GM19193 (cell line): ENCODE measurements around the gene THUMPD3.
A peak's percentile ranks its signal among the peaks of the same experiment; 100 is the strongest.

ENCODE experiments used
- POLR2A ChIP-seq: IDR thresholded peaks from 4 replicates; pipeline ENCODE4 v1.6.1; 2011; ENCODE audit not compliant: insufficient read depth, insufficient read length; ENCODE audit errors: extremely low read depth

The THUMPD3 gene, protein sequence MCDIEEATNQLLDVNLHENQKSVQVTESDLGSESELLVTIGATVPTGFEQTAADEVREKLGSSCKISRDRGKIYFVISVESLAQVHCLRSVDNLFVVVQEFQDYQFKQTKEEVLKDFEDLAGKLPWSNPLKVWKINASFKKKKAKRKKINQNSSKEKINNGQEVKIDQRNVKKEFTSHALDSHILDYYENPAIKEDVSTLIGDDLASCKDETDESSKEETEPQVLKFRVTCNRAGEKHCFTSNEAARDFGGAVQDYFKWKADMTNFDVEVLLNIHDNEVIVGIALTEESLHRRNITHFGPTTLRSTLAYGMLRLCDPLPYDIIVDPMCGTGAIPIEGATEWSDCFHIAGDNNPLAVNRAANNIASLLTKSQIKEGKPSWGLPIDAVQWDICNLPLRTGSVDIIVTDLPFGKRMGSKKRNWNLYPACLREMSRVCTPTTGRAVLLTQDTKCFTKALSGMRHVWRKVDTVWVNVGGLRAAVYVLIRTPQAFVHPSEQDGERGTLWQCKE

DNA sequence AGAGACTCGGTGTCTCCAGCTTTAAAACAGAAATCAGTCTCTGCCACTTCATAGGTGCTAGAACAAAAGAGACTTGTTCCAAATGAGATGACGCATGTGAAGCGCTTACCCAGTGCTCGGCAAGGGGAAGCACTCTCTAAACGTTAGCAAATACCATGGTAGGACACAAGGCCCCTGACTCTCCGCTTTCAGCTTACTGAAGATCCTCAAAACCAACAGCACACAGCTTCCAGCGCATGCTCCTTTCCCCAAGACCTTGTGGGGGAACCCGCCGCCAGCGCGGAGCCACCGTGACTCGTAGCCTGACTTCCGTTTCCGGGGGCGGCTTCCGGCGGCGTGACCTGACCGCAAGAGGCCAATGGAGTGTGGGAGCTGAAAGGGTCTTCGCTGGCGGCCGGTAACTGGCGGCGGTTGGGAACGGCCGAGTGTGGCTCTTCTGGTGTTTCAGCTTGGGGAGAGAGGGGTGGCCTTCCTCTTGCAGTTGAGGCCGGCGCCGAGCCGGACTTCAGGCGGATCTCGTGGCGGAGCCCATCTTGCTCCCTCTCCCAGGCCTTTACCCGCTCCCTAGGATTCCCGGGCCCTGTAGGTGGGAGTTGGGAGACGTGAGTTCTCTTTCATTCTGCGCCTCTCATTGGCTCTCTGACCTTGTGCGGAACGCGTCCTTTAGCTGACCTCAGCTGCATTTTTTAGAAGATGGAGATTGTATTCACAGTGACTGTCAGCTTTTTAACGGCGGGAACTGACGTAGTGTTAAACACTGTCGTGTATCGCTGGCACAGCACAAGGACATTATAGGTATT, at the start of gene THUMPD3:
Gene THUMPD3 (plus strand): TSS at position 324 of the 800 bp plus-strand sequence. CDS start 2,015 bp downstream, outside the sequence.
- peak; percentile 94 for TF ChIP-seq POLR2A

DNA sequence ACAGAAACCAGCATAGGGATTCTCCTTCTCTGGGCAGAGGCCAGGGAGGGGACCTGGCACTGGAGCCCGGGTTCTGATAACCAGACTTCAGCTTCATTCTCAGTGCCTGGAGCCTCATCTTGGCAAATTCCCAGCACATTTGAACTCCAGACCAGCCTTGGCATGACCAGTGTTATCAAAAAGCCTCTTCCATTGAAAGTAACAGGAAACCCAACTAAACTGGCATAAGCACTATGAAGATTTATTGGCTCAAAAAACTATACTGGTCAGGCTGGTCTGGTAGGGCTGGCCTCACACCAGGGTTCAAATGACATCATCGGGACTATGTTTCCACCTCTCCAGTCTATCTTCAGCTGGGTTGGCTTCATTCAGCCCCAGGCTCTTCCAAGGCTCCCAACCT, 48.1 kb upstream of the THUMPD3 start:
- no peak for TF ChIP-seq POLR2A

DNA sequence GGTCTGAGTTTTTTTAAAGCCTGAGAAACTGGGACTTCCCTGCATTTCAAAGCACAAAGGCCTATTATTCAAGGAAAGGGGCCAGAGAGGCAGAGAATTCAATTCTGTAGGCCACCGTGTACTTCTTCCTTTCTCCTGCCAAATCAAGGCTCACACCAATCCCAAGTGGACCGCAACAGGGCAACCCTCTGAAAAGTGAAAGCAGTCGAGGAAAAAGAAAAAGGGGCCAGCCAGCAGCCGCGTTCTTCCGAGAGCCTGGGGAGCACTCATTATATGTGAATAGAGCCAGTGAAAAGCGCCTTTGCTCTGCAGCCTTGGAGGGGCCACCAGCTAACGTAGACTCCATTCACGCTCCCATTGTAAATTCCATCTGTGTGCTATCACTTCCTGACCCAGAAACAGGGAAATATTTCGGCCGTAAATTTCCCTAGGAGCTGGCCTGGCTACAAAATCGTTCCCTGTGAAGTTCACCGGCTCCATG, 45.9 kb upstream of the THUMPD3 start:
- no peak for TF ChIP-seq POLR2A

DNA sequence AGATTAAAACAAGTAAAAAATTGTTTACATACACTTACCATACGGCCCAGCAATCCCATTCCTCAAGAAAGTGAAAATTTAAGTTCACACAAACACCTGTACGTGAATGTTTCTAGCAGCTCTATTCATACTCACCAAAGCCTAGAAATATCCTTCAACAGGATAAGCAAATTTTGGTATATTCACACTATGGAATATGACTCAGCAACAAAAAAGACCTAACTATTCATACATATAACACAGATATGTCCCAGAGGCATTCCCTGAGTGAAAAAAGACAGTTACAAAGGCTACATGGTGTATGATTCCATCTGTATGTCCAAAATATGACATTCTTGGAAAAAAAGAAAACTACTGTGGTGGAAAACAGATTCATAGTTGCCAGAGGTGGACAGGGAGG, 40.1 kb upstream of the THUMPD3 start:
- no peak for TF ChIP-seq POLR2A

DNA sequence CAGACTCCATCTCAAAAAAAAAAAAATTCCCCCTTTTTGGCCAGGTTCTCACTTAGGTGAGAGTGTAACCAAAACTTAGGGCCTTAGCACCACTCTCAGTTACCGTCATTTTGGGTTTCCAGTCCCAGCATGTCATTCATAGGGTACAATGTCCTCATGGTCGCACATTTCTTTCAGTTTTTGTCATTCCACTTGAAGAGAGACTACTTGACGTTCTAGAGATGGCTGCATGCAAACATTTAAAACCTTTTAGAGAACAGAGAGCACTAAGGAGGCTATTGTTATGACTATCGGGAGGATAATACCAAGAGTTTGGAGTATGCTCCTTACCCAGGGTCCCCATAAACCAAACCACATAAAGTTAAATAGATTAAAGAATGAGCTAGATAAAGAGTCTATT, 37.9 kb upstream of the THUMPD3 start:
- TF ChIP-seq POLR2A, result no peak

DNA sequence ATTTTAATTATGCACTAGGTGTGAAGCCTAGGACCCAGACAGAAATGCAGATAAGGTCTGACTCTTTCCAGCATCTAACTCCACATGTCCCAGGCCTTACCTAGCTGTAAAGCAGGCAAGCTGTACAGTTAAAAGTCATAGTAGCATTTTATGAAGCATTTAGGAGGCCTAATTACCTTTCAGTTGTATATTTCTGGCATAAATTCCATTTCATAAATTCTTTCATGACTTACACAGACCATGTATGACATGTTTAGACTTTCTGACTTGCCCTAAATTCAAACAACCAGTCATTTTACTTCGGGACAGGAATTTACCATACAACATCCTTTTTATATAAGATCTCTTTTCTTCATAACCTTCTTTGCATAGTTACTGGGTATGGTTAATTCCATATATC, 35.3 kb upstream of the THUMPD3 start:
- TF ChIP-seq POLR2A, result no peak

DNA sequence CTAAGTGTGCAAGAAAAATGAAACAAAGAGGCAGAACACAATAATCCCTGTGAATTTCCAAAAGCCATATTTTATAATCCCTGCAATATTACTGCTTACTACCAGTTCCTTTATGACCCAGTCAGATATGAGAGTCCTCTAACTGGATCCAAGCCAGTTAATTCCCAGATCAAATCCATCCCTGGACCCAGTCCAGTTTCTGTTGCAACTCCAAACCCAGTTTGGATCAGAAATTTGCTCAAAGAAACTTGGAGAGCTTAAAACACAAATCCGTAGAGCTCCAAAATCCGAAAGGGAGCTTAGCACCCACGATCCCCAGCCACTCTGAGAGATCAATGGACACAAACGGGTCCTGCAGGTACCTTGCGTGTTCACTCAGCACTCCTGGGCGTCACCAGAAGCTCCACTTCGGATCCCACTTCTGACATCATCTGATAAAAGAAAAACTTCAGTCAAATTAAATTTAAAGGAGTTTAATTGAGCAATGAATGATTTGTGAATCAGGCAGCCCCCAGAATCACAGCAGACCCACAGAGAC, 32.6 kb upstream of the THUMPD3 start:
- TF ChIP-seq POLR2A, result no peak

DNA sequence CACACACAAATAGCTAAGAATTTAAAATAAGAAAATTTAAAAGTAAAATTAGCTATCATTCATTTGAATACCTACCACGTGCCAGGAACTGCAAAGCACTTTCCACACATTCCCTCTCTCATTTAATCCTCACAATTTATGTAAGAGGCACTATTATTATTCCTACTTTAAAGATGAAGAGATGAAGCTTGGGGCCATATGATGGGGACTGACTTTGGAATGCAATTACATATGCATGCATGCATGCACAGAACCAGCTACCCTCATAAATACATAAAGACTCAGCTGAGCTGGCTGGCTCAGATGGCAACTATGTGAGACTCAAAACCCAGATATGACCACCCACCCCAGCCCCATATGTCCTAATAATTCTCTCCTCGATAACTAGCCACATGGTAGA, 31.7 kb upstream of the THUMPD3 start:
- no peak for TF ChIP-seq POLR2A

DNA sequence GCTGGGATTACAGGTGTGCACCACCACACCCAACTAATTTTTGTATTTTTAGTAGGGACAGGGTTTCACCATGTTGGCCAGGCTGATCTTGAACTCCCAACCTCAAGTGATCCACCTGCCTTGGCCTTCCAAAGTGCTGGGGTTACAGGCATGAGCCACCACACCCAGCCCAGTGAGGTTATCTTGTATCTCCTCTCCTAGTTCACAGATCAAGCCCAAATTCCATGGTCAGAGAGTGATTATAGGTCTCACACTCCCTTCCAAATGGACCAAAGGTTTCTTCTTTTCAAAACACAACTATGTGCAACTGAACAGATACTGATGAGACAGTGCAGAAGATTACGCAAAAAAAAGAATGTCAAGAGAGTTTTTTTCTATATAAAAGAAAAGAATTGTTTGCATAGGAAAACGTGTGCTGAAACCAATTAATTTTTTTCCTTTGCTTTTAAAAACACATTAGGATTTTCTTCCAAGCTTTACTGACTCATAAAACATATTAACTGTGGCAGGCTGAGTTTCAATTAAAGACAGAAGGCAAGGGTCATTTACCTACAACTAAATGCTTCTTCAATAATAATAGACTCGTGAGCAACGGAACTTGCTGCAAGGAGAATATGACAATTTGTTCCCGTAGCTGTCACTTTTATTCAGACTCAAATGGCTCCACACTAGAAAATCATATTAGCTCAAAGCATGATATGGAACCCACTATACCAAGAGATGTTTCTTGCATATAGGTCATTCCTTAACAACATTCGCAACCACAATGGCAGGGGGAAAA, 30.4 kb upstream of the THUMPD3 start:
- no peak for TF ChIP-seq POLR2A

DNA sequence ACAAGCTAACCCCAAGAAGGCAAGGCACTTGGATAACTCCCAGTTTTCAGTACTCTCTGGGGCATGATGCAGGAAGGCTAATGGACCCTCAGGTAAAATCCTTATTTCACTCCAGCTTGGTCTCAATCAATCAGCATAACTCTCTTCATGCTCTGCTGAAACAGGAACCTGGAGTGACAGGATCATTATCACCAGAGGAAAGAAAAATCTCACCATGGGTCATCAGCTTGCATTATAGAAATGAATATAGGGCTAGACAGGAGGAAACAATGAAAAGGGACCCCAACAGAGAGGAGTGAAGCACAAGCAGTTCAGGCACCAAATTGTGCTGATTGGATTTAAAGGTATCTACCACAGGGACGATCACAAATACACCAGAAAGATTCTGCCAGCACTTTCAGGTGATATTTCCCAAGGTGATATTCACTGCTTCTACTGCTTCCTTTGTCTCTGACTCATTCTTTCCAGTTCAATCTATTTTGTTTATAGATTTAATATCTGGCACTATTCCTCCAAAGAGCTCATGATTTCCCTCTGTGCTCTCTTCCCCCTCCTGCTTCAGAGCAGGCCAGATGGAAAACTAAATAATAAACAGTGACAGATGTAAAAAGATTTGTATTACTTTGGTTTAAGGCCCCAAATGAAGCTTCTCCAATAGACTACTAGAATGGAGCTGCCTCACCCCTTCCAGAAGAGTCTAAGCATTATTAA, 22.9 kb upstream of the THUMPD3 start:
- TF ChIP-seq POLR2A, result no peak

DNA sequence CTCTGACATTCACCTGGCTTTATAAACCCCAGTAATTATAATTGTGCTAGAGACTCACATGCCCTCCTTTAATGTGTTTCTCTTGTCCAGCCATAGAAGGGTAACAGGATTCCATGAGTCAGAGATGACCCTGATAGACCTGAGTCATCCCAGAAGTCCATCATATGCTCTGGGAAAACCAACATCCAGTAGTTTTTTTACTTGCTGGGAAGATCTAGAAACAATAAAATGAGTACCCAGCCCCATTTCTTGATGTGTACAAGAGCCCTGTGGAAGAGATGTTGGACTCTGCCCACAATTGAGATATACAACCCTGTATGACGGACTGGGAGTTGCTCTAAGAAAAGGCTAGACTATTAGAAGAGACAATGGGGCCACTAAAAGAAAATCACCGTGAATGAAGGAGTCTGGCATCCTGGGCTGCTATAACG, 22.4 kb upstream of the THUMPD3 start:
- no peak for TF ChIP-seq POLR2A

DNA sequence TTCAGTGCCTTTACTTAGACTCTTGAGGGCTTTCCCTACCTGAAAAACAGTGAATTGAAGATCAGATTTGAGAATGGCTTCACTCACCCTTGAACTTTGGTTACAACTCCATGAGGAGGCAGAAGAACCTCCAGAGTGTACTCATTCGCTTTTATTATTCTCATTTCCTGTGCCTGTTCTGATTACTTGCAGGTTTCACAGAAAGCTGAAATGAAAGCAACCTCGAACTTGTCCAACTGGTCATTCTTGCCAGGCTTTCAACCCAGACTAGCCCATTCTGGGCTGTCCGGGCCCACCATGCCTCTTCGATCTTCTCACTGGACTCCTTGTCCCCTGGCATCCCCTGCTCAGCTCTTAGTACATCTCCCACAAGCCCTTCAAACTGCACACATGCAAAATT, 20.2 kb upstream of the THUMPD3 start:
- no peak for TF ChIP-seq POLR2A

DNA sequence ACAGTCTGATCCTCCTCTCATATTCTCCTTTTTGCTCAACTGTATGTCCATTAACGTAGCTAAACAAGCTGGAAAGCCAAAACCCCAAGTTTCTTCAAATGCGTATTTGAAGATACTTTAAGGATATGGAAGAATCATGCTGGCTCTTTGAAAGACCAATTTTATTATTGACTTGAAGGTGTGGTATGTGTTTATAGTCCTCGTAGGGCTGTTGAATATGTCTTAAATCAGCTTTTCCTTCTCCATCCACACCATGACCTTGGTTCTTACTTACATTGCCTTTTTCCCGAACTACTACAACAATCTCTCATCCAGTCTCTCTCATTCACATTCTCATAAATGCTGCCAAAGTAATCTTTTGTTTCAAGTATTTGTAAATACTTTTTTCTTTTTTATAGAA, 19.7 kb upstream of the THUMPD3 start:
- TF ChIP-seq POLR2A, result no peak

DNA sequence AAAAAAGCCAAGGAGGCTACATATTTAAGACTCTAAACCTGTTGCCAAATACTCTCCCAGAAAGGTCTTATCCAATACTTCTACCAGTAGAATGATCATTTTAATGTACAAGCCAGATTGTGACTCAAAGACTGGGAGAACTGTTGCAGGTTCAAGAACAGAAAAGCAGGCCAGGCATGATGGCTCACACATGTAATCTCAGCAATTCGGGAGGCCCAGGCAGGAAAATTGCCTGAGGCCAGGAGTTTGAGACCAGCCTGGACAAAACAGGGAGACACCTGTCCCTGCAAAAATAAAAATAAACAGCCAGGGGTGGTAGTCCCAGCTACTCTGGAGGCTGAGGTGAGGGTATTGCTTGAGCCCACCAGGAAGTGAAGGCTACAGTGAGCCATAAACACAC, 17.8 kb upstream of the THUMPD3 start:
- no peak for TF ChIP-seq POLR2A
